GM23248 (cell line): ENCODE results near the gene SULF2. TPM values are rescaled to one million over a fixed set of nuclear protein-coding genes. Genes with fewer than 3 reads are reported as not detected.

Source experiments
- DNase-seq: peaks from one replicate; pipeline ENCODE4 v3.0.0-alpha.2; 2015
- H2AFZ ChIP-seq: fragments of 200-600 bp; sonication (generic); 2 replicates; pipeline ENCODE4 v1.6.1; 2016; ENCODE audit warnings: antibody characterized with exemption
- H3F3A ChIP-seq: fragments of 200-600 bp; sonication (generic); 2 replicates; pipeline ENCODE4 v1.6.1; 2016; ENCODE audit warnings: mild to moderate bottlenecking, antibody characterized with exemption, mixed run types; ENCODE audit not compliant: insufficient read depth
- H3K27ac ChIP-seq: fragments of 200-600 bp; sonication (generic); 2 replicates; pipeline ENCODE4 v1.5.1; 2016; ENCODE audit warnings: mild to moderate bottlenecking
- H3K27me3 ChIP-seq: fragments of 200-600 bp; sonication (generic); replicated peaks from 2 replicates; pipeline ENCODE4 v1.6.1; 2016; ENCODE audit warnings: mild to moderate bottlenecking; ENCODE audit not compliant: insufficient read depth
- H3K36me3 ChIP-seq: fragments of 200-600 bp; sonication (generic); 2 replicates; pipeline ENCODE4 v1.6.1; 2016; ENCODE audit warnings: low read depth, mild to moderate bottlenecking
- H3K4me1 ChIP-seq: fragments of 200-600 bp; sonication (generic); 2 replicates; pipeline ENCODE4 v1.6.1; 2016; ENCODE audit warnings: mild to moderate bottlenecking; ENCODE audit not compliant: insufficient read depth
- H3K4me2 ChIP-seq: fragments of 200-600 bp; sonication (generic); one replicate; pipeline ENCODE4 v1.6.1; 2016; ENCODE audit warnings: mild to moderate bottlenecking; ENCODE audit not compliant: unreplicated experiment
- H3K4me3 ChIP-seq: fragments of 200-600 bp; sonication (generic); 2 replicates; pipeline ENCODE4 v1.5.1; 2016; ENCODE audit warnings: mild to moderate bottlenecking
- H3K79me2 ChIP-seq: fragments of 200-600 bp; sonication (generic); 2 replicates; pipeline ENCODE4 v1.6.1; 2016; ENCODE audit warnings: mild to moderate bottlenecking; ENCODE audit not compliant: insufficient read depth
- H3K9ac ChIP-seq: fragments of 200-600 bp; sonication (generic); 2 replicates; pipeline ENCODE4 v1.6.1; 2016; ENCODE audit warnings: mild to moderate bottlenecking
- H3K9me2 ChIP-seq: fragments of 200-600 bp; sonication (generic); 2 replicates; pipeline ENCODE4 v1.6.1; 2016; ENCODE audit warnings: mixed run types, mild to moderate bottlenecking, moderate library complexity; ENCODE audit not compliant: insufficient read depth
- H3K9me3 ChIP-seq: fragments of 200-600 bp; sonication (generic); one replicate; pipeline ENCODE4 v1.6.1; 2017; ENCODE audit warnings: low read depth
- H4K20me1 ChIP-seq: fragments of 200-600 bp; sonication (generic); 2 replicates; pipeline ENCODE4 v1.6.0; 2016; ENCODE audit not compliant: insufficient read depth
- EZH2 ChIP-seq: fragments of 200-600 bp; sonication (generic); IDR thresholded peaks from 2 replicates; pipeline ENCODE4 v1.6.1; 2018; ENCODE audit warnings: antibody characterized with exemption, mild to moderate bottlenecking; ENCODE audit not compliant: insufficient read depth, poor library complexity, severe bottlenecking
- EZH2phosphoT487 ChIP-seq: fragments of 200-600 bp; sonication (generic); IDR thresholded peaks from 2 replicates; pipeline ENCODE4 v1.6.1; 2018; ENCODE audit warnings: antibody characterized with exemption, moderate library complexity, mild to moderate bottlenecking, low read depth; ENCODE audit not compliant: insufficient read depth
- WGBS, 2 experiments: methylation state at CpG; one replicate each; pipeline ENCODE4 v1.1.6; 2015 to 2017; ENCODE audit warnings: low lambda C conversion rate in 2 of 2, low coverage in 1 of 2; ENCODE audit errors: missing lambda C conversion rate in 2 of 2; 5-methylcytosine and 5-hydroxymethylcytosine counted together
- in situ Hi-C: fragments of 300-500 bp; cut with MboI; formaldehyde crosslinking; loops from 2 replicates; pipeline ENCODE4 v1.15.0; 2020
- polyA plus RNA-seq: library from polyadenylated mRNA; unstranded; fragments of >200 nt; fragmentation: Nextera tagmentation; extraction: Ambion mirVana; gene quantifications from 2 replicates; pipeline ENCODE4 v1.2.1, GENCODE V29; 2016
- total RNA-seq: library from RNA; depleted of rRNA; stranded (reverse); fragments of >200 nt; shearing (Covaris generic); gene quantifications from 2 replicates; pipeline ENCODE4 v1.2.3, GENCODE V29; 2014

SULF2 gene
- total and polyA plus RNA-seq, 2 experiments from 2014 or later, result 2.0 to 5.6 TPM

GRCh38 chr20:47710665-47711045, 74.6 kb downstream of the SULF2 start:
- no peaks in the 10 kb centered on the region for H3F3A ChIP-seq
- H3K79me2 ChIP-seq, result no peaks in the 10 kb centered on the region
- no peak overlapping the region for H3K4me3 ChIP-seq
- H3K27me3 ChIP-seq, result peaks cover 19% of the 10 kb centered on the region
- H4K20me1 ChIP-seq, result no peaks in the 10 kb centered on the region
- no peak overlapping the region for H3K4me2 ChIP-seq
- WGBS, 2 experiments, result 74 to 75% methylated on average over 10 of the region's 10 CpGs
- H3K9me2 ChIP-seq, result no peaks in the 10 kb centered on the region
- no peak overlapping the region for H3K27ac ChIP-seq
- no peak for DNase-seq
- H3K9ac ChIP-seq, result no peak overlapping the region
- in situ Hi-C loops, result no loop called here
- H3K4me1 ChIP-seq, result no peaks in the 10 kb centered on the region
- no peak overlapping the region for H2AFZ ChIP-seq
- H3K9me3 ChIP-seq, result no peaks in the 10 kb centered on the region
- TF ChIP-seq EZH2phosphoT487 (no peak), EZH2 (no peak)
- H3K36me3 ChIP-seq, result no peaks in the 10 kb centered on the region

- H3K4me3 ChIP-seq, result no peak overlapping the region
- in situ Hi-C loops, result no loop called here
- no peak overlapping the region for H3K4me2 ChIP-seq
- H3K27me3 ChIP-seq, result peaks cover 17% of the 10 kb centered on the region
- WGBS, 2 experiments, result 59 to 69% methylated on average over 9 to 10 of the region's 10 CpGs
- DNase-seq, result no peak
- H3F3A ChIP-seq, result no peaks in the 10 kb centered on the region
- no peaks in the 10 kb centered on the region for H3K36me3 ChIP-seq
- H2AFZ ChIP-seq, result no peak overlapping the region
- no peaks in the 10 kb centered on the region for H3K79me2 ChIP-seq
- H4K20me1 ChIP-seq, result no peaks in the 10 kb centered on the region
- no peaks in the 10 kb centered on the region for H3K9me3 ChIP-seq
- no peak for TF ChIP-seq EZH2phosphoT487
- no peak for TF ChIP-seq EZH2
- no peaks in the 10 kb centered on the region for H3K4me1 ChIP-seq
- H3K9me2 ChIP-seq, result no peaks in the 10 kb centered on the region
- H3K9ac ChIP-seq, result no peak overlapping the region
- no peak overlapping the region for H3K27ac ChIP-seq
Measured at GRCh38 chr20:47708953-47709833, 76.1 kb downstream of the SULF2 start.

- Histone ChIP-seq H3K36me3 (no peaks in the 10 kb centered on the region), H3K27me3 (peaks cover 8% of the 10 kb centered on the region), H3F3A (no peaks in the 10 kb centered on the region), H2AFZ (no peak overlapping the region), H4K20me1 (no peaks in the 10 kb centered on the region), H3K4me3 (no peak overlapping the region), H3K79me2 (no peaks in the 10 kb centered on the region), H3K27ac (no peak overlapping the region), H3K4me1 (no peaks in the 10 kb centered on the region), H3K9ac (no peak overlapping the region), H3K4me2 (no peak overlapping the region), H3K9me2 (no peaks in the 10 kb centered on the region), H3K9me3 (no peaks in the 10 kb centered on the region)
- in situ Hi-C loops, result no loop called here
- TF ChIP-seq EZH2, result no peak
- no peak for TF ChIP-seq EZH2phosphoT487
- 49 to 62% methylated on average over 10 of the region's 10 CpGs for WGBS, 2 experiments
- no peak for DNase-seq
Measured at GRCh38 chr20:47708140-47708807, 77.0 kb downstream of the SULF2 start.

GRCh38 chr20:47706345-47706744, 78.9 kb downstream of the SULF2 start:
- Histone ChIP-seq H3K27me3 (no peaks in the 10 kb centered on the region; the same call in none of the 2 replicates), H3K4me3 (no peak overlapping the region), H3K9me3 (no peaks in the 10 kb centered on the region), H4K20me1 (no peaks in the 10 kb centered on the region), H3K9me2 (no peaks in the 10 kb centered on the region), H3K79me2 (no peaks in the 10 kb centered on the region), H3K9ac (no peak overlapping the region), H2AFZ (no peak overlapping the region), H3K27ac (no peak overlapping the region), H3F3A (no peaks in the 10 kb centered on the region), H3K4me1 (peaks cover 2% of the 10 kb centered on the region; the same call in 1 of the 2 replicates), H3K4me2 (no peak overlapping the region), H3K36me3 (no peaks in the 10 kb centered on the region)
- no peak for DNase-seq
- WGBS, 2 experiments, result 73 to 82% methylated on average over 5 of the region's 5 CpGs
- in situ Hi-C loops, result no loop called here
- TF ChIP-seq EZH2 (no peak), EZH2phosphoT487 (no peak)
